ENCODE results near the gene UTS2R.

The UTS2R gene

DNA sequence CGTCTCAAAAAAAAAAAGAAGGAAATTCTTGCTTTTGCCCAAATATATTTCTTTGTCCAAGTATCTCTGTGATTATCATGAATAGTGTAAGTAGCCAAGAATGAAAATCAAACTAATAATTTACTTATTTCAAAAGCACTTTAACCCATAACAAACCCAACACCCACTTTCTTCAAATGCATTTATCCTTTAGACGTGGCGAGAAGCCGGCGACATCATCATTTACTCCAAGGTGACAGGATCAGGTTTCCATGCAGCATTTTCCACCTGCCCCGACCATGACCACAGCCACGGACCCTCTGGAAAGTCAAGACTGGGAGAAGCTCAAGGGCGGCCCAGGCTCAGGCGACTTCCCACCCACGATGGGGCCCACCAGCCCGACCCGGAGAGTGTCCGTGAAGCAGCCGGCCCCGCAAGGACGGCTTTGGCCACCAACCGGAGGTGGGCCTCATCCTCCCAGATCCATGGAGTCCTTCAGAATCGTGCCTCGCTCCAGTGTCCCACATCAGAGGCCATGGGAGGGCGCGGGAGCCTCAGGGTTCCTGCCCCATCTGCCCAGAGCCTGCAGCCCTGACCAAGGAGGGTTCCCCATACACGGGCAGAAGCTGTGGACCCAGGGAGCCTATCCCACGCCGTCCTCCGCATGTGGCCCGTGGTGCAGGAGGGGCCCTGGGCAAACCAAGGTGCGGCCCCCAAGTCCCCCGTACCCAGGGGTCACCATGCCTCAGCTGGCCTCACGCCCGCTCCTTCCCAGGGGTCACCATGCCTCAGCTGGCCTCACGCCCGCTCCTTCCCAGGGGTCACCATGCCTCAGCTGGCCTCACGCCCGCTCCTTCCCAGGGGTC is 18.7 kb downstream of the UTS2R start:
- DNase-seq = no peak

GRCh38 chr17:82390860-82391435 is 19.4 kb downstream of the UTS2R start:
- no peak for DNase-seq

DNA sequence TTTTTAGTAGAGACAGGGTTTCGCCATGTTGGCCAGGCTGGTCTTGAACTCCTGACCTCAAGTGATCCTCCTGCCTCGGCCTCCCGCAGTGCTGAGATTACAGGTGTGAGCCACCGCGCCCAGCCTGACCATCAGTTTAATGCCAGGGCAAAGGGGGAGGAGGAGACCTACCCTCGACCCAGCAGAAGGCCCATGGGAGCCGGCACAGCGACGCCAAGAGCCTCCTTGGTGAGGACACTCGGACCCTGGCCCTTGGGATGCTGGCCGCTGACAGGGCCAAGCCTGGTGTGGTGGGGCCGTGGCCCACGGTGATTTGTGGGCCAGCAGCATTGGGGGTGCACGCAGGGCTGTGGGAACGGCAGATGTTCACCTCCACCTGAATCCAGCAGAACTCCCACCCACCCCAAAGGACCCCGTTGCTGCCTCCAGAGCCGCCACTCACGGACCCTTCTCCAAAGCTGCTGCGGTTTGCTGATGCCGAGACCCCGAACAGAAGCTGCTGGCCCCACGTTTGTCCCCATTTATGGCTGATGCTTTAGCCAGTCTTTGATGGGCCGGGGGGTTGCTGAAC is 20.0 kb downstream of the UTS2R start:
- DNase-seq = no peak

GRCh38 chr17:82392209-82392920 is 20.8 kb downstream of the UTS2R start:
- DNase-seq = no peak

GRCh38 chr17:82392941-82393340 is 21.4 kb downstream of the UTS2R start:
- DNase-seq = no peak

- no peak for DNase-seq
Observed at GRCh38 chr17:82394278-82394677, 22.7 kb downstream of the UTS2R start.

- no peak for DNase-seq
Observed at GRCh38 chr17:82396601-82397435, 25.3 kb downstream of the UTS2R start.

DNA sequence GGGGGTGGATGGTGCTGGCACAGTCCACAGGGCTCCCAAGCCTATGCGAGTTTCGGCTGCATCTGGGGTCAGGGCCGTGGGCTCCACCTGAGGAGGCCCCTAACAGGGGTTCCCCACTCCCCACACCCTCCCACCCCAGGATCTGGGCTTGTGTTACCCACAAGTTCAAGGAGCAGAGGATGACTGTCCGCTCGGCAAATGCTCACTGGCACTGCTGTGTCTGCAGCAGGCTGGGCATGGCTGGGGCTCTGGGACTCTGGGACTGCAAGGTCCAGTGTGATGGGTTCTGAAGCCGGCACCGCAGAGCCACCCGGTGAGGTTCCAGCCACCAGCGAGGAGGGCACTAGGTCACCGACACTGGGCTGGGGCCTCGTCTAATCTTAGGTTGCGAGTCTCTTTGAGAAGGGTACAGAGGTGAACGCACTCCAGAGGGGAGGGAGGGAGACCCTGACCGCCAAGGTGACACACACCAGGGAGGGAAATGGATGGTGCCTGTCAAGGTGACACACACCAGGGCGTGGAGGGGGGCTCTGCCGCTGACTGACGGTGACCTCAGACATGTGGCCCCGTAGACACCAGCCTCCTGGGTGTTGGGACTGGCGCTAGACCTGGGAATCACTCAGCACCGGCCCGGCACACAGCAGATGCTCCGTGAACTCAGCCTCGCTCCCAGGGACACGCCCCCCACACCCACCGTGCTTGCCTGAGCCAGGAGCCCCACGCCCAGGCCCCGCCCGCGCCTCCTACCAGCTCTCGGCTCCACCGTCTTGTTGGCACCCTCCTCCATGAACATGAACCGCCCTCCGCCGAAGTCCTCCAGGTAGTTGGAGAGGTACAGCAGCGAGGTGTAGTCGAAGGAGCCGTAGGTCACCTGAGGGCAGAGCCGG is 26.1 kb downstream of the UTS2R start:
- DNase-seq = no peak

DNA sequence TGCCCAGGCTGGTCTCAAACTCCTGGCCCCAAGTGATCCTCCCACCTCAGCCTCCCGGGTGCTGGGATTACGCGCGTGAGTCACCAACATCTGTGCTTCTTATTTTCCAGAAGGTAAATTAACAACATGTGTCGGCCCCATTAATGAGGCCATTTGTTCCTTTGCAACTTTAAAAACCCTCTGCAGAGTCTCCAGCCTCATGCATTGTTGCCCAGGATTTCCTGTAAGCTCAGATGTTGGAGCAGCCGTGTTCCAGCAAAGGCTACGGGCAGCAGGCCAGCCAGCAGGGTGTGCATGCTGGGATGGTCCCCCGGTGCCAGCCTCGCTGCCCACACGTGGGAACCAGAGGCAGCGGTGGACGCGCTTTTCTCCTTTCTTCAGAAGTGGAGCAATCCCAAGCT is 27.5 kb downstream of the UTS2R start:
- DNase-seq = peak; percentile 12 to 55

GRCh38 chr17:82399601-82400101 is 28.1 kb downstream of the UTS2R start:
- DNase-seq = no peak

GRCh38 chr17:82400206-82400605 is 28.6 kb downstream of the UTS2R start:
- no peak for DNase-seq

DNA sequence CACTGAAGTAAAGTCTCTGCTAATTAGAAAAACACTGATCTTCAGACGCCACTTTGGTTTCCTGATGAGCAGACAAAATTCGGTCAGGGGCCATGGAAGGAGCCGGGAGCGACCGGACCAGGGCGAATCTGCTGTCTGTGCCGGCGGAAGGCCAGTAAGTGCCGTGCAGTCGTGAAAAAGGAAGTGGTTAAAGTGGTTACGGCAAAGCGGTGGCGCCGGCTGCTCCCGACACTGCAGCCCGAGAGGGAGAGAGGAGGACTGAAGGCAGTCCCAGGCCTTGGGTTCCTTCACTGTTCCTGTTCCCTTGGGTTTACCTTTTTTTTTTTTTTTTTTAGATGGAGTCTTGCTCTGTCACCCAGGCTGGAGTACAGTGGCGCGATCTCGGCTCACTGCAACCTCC is 29.3 kb downstream of the UTS2R start:
- peak in 1 of 2 donors; percentile 40 for DNase-seq

DNA sequence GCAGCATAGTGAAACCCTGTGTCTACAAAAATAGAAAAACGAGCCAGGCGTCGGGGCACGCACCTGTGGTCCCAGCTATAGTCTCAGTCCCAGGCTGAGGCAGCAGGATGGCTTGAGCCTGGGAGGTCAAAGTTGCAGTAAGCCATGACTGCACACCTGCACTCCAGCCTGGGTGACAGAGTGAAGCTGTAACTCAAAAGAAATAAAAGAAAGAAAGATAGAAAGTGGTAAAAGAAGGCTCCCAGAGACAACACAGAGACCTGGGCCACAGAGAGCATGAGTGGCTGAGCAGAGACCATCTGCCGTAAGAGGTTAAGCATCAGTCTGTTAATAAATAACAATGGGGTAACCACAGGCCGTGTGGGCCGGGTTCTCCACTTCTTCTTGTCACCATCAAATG is 31.3 kb downstream of the UTS2R start:
- no peak for DNase-seq

DNA sequence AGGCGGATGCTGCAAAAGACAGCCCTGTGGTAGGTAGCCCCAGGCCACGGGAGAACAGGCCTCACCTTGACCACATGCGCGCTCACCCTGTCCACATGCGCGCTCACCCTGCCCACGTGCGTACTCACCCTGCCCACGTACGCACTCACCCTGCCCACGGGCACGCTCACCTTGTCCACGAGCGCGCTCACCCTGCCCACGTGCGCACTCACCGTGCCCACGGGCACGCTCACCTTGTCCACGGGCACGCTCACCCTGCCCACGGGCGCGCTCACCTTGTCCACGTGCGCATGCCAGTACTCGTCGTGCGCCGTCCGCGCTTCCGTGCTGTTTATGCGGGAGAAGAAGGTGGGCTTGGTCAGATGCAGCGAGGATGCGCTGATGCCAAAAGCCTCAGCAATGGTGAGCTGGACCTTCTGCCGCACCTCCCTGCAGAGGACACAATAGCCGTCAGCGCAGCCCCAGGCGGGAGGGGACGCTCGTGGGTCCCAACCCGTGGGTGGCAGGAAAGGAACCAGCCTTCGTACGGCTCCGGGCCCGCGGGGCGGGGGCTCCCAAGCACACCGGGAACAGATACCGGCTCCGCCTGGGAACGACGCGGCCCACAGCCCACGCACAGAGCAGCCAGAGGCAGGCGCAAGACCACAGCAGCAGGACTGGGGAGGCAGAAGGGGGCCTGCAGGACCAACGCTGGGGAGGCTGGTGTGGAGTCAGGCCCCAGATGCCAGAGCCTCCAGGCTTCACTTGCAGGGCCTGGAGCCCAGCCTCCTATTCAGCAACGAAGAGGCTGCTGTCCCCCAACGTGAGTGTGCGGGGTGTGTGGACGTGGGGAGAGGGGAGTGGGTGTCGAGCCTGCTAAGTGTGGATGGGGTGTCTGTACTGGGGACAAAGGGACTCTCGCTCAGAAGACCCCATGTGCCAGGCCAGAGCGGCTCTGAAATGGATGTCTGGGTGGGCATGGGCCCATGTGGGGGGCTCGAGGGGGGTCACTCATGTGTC is 32.4 kb downstream of the UTS2R start:
- no peak for DNase-seq

GRCh38 chr17:82405051-82405450 is 33.5 kb downstream of the UTS2R start:
- DNase-seq = no peak

DNA sequence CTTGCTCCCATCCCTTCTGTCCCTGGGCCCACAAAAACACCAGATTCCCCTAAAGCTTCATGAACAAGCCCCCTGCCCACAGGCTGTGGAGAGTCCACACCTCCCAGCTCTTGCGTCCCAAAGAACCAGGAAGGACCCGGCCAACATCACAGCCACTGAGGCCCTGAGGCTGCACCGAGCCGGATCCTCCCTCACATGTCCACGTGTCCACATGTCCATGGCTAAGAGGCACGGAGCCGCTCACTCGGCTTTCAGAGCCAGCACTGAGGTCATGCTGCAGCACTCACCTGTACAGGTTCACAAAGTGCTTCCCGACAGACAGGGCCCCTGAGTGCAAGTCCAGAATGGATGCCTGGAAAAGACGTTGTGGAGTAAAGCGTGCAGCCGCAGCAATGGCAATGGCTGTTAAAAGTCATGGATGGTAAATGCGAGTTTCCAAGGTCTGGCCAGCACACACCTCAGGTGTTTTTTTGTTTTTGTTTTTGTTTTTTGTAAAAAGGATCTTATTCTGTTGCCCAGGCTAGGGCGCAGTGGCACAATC is 34.6 kb downstream of the UTS2R start:
- no peak for DNase-seq

GRCh38 chr17:82407255-82407654 is 35.7 kb downstream of the UTS2R start:
- DNase-seq = no peak

- no peak for DNase-seq
Observed at GRCh38 chr17:82408288-82408937, 36.8 kb downstream of the UTS2R start.

- DNase-seq = no peak
Observed at GRCh38 chr17:82408938-82409318, 37.4 kb downstream of the UTS2R start.

All from hippocampal formation (tissue), 2 donors.